H1 (cell line): ENCODE measurements around the gene DYNLRB1. TPM values are rescaled to one million over a fixed set of nuclear protein-coding genes. Genes with fewer than 3 reads are reported as not detected.

ENCODE experiments used
- BACH1 ChIP-seq: IDR thresholded peaks from 2 replicates; pipeline ENCODE4 v1.6.1; 2012; ENCODE audit warnings: low read length, improper control_type of control experiment
- CHD7 ChIP-seq: fragments of 300-600 bp; sonication (generic); IDR thresholded peaks from 2 replicates; pipeline ENCODE4 v1.7.1; 2012; ENCODE audit warnings: low read length, moderate library complexity, mild to moderate bottlenecking, inconsistent platforms; ENCODE audit not compliant: insufficient replicate concordance
- EZH2 ChIP-seq: fragments of 200-600 bp; sonication (generic); IDR thresholded peaks from 2 replicates; pipeline ENCODE4 v1.7.1; 2012; ENCODE audit warnings: low read depth, mild to moderate bottlenecking, moderate library complexity, low read length, inconsistent platforms; ENCODE audit not compliant: severe bottlenecking
- FOSL1 ChIP-seq: IDR thresholded peaks from 2 replicates; pipeline ENCODE4 v1.6.1; 2011; ENCODE audit warnings: mild to moderate bottlenecking, low read depth, low read length, moderate library complexity; ENCODE audit not compliant: insufficient read depth
- RNF2 ChIP-seq: fragments of 200-900, 300-1000 bp; sonication (generic); IDR thresholded peaks from 2 replicates; pipeline ENCODE4 v1.7.1; 2016; ENCODE audit warnings: borderline replicate concordance, low read depth, mild to moderate bottlenecking, antibody characterized with exemption, low read length; ENCODE audit not compliant: poor library complexity, severe bottlenecking; ENCODE audit errors: missing control alignments
- polyA plus RNA-seq, 7 experiments: library from polyadenylated mRNA; depleted of rRNA in 3 of 7; stranded (reverse) in 5 of 7; unstranded in 2 of 7; fragments of >200 nt in 5 of 7; fragments of 200-250 nt in 2 of 7; gene quantifications; 1 replicate in 5 of 7; 2 replicates in 1 of 7; 4 replicates in 1 of 7; pipeline versions ENCODE4 v1.2.1 to v1.2.3, GENCODE V29; 2011 to 2013; ENCODE audit warnings: missing spikeins in 2 of 7, mixed read lengths in 2 of 7
- total RNA-seq: library from RNA; stranded (reverse); fragmentation: NEBNext Ultra II Directional; extraction: Animal tissue kit (Norgen Biotek cat#: 25700); gene quantifications from 2 replicates; pipeline ENCODE4 v1.2.1, GENCODE V29; 2021

The DYNLRB1 gene
- total and polyA plus RNA-seq, 2 of the 8 experiments (the other 6 are each of a cell fraction or from before 2014, with no cell fraction given): 109 to 214 TPM

DNA sequence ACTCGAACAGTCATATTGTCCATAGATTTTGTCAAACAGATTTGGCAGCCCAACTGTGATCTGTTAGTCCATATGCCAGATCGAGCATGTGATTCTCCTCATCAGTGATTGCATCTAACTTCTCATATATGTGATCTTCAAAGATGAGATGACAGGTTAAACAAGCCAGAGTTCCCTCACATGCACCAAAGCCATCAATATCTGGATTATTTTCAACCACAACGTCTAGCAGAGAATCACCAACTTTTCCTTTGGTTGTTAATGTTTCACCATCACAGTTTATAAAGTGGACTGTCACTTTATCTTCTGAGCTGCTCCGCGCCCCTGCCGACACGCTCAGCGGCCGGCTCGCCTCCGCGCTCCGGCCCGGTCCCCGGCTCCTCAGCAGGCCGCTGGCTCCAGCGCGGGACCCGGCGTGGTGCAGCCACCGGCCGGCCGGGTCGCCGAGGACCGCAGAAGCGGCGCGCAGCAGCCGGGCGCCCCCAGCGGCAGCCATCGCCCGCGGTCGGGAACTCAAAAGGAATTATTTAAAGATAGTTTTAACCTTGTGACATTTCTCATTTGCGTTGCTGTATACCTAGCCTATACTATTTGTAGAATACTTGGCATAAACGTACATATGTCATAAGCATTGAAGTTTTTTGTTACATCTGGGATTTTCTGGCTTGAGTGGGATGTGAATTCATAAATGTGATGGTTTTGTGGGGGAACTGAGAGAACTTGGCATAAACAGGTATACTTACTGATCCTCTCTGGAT lies 40.1 kb upstream of the DYNLRB1 start (continued):
- TF ChIP-seq CHD7 (no peak), RNF2 (no peak), FOSL1 (no peak), BACH1 (no peak), EZH2 (no peak)
